Neutrophil (primary cell): ENCODE measurements around the gene S1PR3.

Experiments used
- H3K27ac ChIP-seq: fragments of 200-600 bp; sonication (generic); 2 replicates; pipeline ENCODE4 v1.5.1; 2016; ENCODE audit warnings: mild to moderate bottlenecking, moderate library complexity
- H3K27me3 ChIP-seq: fragments of 200-600 bp; sonication (generic); 2 replicates; pipeline ENCODE4 v1.6.0; 2016; ENCODE audit warnings: mild to moderate bottlenecking
- H3K36me3 ChIP-seq: fragments of 200-600 bp; sonication (generic); 2 replicates; pipeline ENCODE4 v1.5.1; 2017
- H3K4me1 ChIP-seq, 2 experiments: fragments of 200-600 bp in 1 of 2; sonication (generic) in 1 of 2; 1 replicate in 1 of 2; 2 replicates in 1 of 2; pipeline versions ENCODE4 v1.5.1 to v1.6.1; 2013 to 2016; ENCODE audit warnings: low read depth in 1 of 2, low read length in 1 of 2, mild to moderate bottlenecking in 1 of 2, moderate library complexity in 1 of 2; ENCODE audit not compliant: control insufficient read depth in 1 of 2, insufficient read depth in 1 of 2
- H3K4me3 ChIP-seq, 2 experiments: fragments of 200-600 bp in 1 of 2; sonication (generic) in 1 of 2; 1 replicate in 1 of 2; 2 replicates in 1 of 2; pipeline ENCODE4 v1.5.1; 2013 to 2016; ENCODE audit warnings: low read depth in 1 of 2, low read length in 1 of 2, mild to moderate bottlenecking in 1 of 2, moderate library complexity in 1 of 2
- H3K9me3 ChIP-seq: fragments of 200-600 bp; sonication (generic); 2 replicates; pipeline ENCODE4 v1.5.1; 2016
- CTCF ChIP-seq: fragments of 200-600 bp; sonication (generic); IDR thresholded peaks from 2 replicates; pipeline ENCODE4 v1.5.1; 2016; ENCODE audit warnings: antibody characterized with exemption

The S1PR3 gene

GRCh38 chr9:88988796-88989641 lies 2.2 kb upstream of the S1PR3 start:
- H3K4me3 ChIP-seq: no peak overlapping the region
- no peak for TF ChIP-seq CTCF
- no peak overlapping the region for H3K27ac ChIP-seq
- no peaks in the 10 kb centered on the region for H3K9me3 ChIP-seq
- peaks cover 28% of the 10 kb centered on the region for H3K27me3 ChIP-seq
- peaks cover 35 to 42% of the 10 kb centered on the region in 2 experiments for H3K4me1 ChIP-seq
- no peaks in the 10 kb centered on the region for H3K36me3 ChIP-seq

- Histone ChIP-seq H3K27ac (no peak overlapping the region), H3K4me3 (no peak overlapping the region), H3K36me3 (no peaks in the 10 kb centered on the region), H3K9me3 (no peaks in the 10 kb centered on the region), H3K4me1 (peaks cover 35 to 42% of the 10 kb centered on the region in 2 experiments), H3K27me3 (peaks cover 28% of the 10 kb centered on the region)
- TF ChIP-seq CTCF: no peak
Observed at GRCh38 chr9:88990041-88990728, 1.1 kb upstream of the S1PR3 start.

- no peaks in the 10 kb centered on the region for H3K36me3 ChIP-seq
- peaks cover 28% of the 10 kb centered on the region for H3K27me3 ChIP-seq
- H3K9me3 ChIP-seq: no peaks in the 10 kb centered on the region
- H3K4me3 ChIP-seq: peak overlapping the region; percentile 8 to 66
- peaks cover 35 to 42% of the 10 kb centered on the region in 2 experiments for H3K4me1 ChIP-seq
- no peak for TF ChIP-seq CTCF
- H3K27ac ChIP-seq: no peak overlapping the region
Observed at GRCh38 chr9:88990729-88991065, 571 bp upstream of the S1PR3 start.

- H3K27me3 ChIP-seq: peaks cover 28% of the 10 kb centered on the region
- H3K9me3 ChIP-seq: no peaks in the 10 kb centered on the region
- H3K36me3 ChIP-seq: no peaks in the 10 kb centered on the region
- H3K4me3 ChIP-seq: no peak overlapping the region
- H3K4me1 ChIP-seq: peaks cover 35 to 42% of the 10 kb centered on the region in 2 experiments
- no peak overlapping the region for H3K27ac ChIP-seq
- no peak for TF ChIP-seq CTCF
Observed at GRCh38 chr9:88992556-88992955, 1.3 kb downstream of the S1PR3 start.

GRCh38 chr9:88993327-88993726 lies 2.1 kb downstream of the S1PR3 start:
- H3K4me3 ChIP-seq: no peak overlapping the region

More at GRCh38 chr9:88993327-88993726, 2.1 kb downstream of the S1PR3 start:
- H3K4me1 ChIP-seq: peaks cover 35 to 42% of the 10 kb centered on the region in 2 experiments
- H3K27me3 ChIP-seq: peaks cover 28% of the 10 kb centered on the region
- no peak for TF ChIP-seq CTCF
- H3K27ac ChIP-seq: no peak overlapping the region
- H3K36me3 ChIP-seq: no peaks in the 10 kb centered on the region
- no peaks in the 10 kb centered on the region for H3K9me3 ChIP-seq
